GM21576 (cell line): ENCODE measurements around the gene BTBD6.
"Not testable (repeated sequence)": the region's sequence is repeated elsewhere in the genome, so short reads cannot be mapped to it uniquely, and the experiment has no call there.

Experiments used
- ATAC-seq: cut with Tn5 transposase; IDR thresholded peaks from one replicate; pipeline ENCODE4 v1.9.1; 2021; ENCODE audit warnings: mild to moderate bottlenecking, moderate library complexity; ENCODE audit not compliant: unreplicated experiment

Gene BTBD6

DNA sequence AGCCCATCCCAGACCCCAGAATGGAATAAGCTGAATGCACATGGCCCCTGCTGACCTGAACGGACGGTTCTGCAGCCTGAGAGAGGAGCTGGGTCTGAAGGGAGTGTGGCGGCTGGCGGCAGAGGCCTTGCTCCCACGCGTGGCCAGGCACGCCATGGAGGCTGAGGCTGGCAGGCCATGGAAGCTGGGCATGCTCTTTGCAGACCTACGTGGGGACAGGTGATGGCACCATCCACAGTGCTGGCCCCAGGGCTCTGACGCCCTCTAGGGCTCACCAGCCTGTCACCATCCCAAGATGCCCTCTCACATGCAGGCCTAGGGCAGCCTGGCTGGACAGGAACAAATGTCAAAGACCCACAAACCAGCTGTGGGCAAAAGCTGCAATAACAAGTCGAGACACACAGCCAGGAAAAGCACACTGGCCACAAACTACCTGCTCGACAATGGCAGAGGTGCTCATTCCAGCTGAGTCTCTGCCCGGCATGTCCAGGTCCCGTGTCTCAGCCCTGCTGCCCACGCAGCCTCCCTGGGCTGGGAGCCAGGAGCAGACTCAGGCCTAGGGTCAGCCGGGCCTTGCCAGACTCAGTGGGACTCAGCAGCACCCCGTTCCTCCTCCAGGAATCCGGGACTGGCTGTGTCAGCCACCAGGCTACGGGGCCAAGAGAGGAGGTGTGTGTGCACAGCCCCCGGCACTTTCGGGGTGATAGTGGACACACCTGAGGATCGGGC, 19.7 kb downstream of the BTBD6 start:
- no peak for ATAC-seq

DNA sequence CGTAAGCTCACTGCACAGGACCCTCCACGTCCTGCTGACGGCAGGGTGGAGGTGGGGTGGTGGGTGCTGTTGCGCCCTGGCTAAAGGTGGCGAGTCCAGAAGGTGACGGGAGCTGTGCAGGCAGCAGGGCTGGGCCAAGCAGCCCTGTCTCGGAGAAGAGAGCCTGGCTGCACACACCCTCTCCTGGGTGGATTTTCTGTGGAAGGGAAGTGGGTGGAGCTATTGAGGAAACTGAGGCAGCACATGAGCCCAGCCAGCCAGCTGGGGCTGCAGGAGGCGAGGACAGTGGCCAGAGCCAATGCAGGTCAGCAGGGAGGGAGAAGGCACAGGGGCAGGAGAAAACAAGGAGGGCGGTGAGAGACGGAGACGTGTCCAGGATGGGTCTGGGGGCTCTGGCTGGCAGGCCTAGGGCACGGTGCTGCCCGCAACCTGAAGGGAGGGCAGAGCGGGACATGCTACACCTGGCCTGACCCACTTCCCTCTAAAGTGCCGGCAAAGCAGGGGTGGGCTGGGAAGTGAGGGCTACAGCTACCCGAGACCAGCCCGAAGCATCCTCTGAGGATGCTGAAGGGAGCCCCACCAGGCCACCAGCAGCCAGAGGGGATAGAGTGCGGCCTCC, 20.5 kb downstream of the BTBD6 start:
- ATAC-seq = no peak

DNA sequence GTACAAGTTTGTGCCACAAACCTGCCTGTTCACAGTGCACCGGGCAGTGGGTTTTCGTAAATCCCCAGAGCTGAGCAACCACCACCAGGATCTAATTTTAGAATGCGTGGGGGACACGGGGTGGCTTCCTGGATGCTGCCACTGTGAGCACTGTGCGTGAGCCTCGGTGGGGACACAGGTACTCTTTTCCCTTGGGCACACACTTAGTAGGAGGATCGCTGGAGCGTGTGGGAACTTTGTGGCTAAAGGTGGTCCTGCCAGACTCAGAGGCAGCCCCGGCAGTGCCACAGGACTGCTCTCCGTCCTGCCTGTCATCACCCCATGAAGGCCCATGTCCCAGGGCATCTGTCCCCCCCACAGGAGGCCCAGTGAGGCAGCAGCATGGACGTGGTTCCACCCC, 21.1 kb downstream of the BTBD6 start:
- ATAC-seq = no peak

DNA sequence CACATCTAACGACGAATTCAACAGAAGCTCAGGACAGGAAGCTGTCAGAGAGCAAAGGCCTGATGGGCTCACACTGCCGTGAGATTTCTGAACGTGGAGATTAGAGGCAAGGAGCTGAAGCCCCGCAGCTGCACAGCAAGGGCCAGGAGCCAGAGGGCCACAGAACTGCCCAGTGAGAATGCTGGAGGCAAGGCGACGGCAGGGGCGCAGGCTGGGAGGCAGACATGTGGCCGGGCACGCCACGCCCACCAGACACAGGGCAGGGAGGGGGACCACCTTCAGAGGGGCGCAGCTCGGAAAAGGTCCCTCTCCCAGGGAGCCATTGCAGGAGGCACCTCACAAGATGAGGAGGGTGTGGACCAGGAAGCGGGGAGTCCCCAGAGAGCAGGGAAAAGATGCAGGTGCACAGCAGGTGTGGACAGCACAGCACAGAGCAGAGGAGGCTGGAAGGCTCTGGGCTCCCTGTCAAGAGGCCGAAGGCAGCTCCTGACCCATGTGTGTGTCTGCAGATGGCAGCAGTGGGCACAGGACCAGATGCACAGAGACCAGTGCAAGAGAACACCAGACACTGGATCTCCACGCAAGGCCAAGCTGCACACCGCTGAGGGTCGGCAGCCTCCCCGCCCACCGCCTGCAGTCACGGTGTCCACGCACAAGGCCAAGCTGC, 23.0 kb downstream of the BTBD6 start:
- ATAC-seq = no peak

DNA sequence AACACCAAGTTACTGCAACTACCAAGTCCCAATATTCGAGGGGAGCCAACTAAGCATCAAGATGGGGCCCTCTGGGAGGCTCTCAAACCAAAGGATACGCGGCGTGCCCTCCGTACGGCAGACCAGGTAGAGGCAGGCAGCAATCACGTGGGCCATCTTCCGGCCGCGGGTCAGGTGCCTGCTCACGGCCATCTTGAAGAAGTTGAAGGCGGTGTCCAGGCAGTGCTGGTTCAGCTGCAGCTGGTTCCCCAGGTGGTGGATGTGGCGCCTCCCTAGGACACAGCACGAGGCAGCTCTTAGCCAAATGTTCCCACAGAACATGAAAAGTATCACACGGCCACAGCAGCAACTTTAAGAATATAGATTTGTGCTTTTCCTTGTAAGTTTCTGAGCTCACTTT, 24.3 kb downstream of the BTBD6 start:
- no peak for ATAC-seq

DNA sequence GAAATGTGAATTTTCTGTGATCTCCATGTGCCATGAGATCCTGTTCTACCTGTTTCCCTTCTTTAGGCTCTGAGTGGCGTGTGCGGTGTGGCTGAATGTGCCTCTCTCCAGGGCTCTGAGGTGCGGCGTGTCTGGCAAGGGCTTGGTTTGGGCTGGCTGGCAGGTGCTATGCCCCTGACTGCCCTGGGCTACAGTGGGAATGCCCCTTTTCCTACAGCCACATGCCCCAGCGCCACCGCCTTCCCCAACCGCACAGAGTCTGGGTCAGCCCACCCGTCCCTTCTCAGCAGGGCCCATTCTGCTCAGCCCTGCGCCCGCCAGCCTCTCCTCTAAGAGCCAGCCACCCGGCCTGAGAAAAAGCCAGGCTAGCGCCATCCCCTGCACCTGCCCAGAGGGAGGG, 24.7 kb downstream of the BTBD6 start:
- no peak for ATAC-seq

DNA sequence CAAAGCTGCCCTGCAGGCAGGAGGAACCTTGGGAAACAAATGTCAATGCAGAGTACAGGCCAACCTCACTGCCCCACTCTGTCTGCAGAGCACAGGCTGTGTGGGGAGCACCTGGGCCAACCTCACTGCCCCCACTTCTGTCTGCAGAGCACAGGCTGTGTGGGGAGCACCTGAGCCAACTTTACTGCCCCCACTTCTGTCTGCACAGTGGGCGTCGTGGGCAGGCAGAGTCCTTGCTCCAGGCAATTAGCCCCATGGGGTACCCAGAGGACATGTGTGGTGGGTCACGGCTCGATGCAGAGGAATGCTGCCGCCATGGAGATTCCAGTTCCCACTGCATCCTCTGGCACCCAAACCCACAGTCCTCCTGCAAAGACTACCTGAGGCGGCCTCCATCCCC, 26.3 kb downstream of the BTBD6 start:
- ATAC-seq = no peak

DNA sequence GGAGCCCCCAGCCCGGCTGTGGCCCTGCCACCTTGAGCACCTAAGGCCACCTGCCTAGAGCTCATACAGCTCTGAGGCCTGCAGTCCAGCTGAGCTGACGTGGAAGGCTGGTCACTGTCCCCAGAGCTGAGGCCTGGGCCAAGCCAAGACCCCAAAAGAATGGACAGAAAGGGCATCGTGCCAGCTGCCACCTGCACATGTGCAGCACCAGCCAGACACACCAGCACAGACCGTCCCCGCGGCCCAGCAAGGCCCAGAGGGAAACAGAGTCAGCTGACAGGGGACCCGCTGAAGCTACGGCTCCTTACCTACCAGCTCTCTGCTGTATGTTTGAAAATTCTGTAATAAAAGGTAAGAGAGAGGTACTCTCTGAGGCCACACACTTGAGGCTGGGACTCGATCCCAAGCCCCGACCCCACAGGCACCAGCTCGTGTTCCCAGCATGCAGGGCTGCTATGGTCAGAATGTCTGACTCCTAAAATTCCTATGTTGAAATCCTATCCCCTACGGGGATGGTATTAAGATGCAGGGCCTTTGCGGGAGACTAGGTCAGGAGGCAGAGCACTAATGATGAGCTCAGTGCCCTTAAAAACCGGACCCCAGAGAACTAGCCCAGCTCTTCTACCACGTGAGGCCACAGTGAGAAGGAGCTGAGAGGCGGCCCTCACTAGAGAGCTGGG, 27.1 kb downstream of the BTBD6 start:
- no peak for ATAC-seq

DNA sequence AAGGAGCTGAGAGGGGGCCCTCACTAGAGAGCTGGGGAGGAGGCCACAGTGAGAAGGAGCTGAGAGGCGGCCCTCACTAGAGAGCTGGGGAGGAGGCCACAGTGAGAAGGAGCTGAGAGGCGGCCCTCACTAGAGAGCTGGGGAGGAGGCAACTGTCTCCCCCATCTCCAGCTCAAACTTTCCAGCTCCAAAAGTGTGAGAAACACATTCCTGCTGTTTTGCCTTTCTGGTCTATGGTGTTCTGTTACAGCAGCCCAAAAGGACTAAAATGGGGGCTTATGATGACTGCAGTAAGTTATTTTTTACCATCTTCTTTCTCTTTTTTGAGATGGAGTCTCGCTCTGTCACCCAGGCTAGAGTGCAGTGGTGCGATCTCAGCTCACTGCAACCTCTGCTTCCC, 29.1 kb downstream of the BTBD6 start:
- not testable (repeated sequence) for ATAC-seq

DNA sequence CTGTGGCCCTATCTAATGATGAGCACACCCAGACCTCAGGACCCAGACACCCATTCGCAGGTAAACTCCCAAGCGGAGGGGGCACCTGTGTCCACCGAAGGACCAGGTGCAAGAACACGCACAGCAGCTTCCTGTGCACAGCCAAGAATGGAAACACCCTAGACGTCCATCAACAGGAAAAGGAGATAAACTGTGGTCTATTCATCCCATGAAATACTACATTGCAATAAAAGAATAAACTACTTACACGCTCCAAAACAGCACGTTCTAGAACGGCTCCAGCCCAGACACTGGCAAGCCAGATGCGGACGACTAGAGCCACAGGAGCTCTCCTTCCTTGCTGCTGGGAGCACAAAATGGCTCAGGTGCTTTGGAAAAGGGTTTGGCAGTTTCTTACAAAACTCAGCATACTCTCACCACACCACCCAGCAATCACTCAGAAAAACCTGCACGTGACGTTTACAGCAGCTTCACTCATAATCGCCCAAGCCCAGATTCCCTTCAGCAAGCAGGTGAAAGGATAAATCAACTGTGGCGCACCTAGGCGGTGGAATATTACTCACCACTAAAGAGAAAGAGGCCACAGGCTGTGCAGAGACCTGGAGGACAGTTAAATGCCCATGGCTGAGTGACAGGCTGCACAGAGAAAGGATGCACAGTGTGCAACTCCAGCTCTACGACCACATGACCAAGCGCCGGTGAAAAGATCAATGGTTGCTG, 31.5 kb downstream of the BTBD6 start:
- no peak for ATAC-seq

DNA sequence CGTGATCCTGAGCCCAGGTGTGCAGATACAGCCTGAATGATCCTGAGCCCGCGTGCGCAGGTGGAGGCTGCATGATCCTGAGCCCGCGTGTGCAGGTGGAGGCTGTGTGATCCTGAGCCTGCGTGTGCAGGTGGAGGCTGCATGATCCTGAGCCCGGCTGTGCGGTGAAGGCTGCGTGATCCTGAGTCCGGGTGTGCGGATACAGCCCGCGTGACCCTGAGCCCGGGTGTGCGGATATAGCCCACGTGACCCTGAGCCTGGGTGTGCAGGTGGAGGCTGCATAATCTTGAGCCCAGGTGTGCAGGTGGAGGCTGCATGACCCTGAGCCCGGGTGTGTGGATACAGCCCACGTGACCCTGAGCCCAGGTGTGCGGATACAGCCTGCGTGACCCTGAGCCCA, 32.2 kb downstream of the BTBD6 start:
- no peak for ATAC-seq

DNA sequence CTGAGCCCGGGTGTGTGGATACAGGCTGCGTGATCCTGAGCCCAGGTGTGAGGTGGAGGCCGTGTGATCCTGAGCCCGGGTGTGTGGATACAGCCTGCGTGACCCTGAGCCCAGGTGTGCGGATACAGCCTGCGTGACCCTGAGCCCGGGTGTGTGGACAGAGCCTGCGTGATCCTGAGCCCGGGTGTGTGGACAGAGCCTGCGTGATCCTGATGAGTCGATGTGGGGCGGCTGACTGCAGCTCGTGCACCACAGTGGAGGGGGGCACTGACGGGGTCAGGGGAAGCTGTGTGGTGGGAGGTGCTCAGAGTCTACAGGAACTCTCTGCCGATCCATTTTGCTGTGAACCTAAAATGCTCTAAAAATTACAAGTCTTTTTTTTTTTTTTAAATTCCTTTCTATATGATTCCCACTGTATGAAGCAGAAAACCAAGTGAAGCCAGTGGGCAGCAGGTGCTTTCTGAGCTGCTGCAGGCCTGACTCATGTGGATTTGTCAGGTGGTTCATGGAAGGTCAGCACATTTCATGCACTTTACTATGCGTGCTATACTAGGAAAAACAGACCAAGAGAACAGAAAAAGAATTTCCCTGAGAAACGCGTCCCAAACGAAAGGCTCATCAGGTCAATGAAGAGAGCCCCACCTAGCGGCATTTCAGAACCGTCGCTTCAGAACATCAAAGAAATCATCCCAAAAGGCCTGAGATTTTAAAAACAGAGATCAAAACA, 33.2 kb downstream of the BTBD6 start:
- ATAC-seq = no peak

DNA sequence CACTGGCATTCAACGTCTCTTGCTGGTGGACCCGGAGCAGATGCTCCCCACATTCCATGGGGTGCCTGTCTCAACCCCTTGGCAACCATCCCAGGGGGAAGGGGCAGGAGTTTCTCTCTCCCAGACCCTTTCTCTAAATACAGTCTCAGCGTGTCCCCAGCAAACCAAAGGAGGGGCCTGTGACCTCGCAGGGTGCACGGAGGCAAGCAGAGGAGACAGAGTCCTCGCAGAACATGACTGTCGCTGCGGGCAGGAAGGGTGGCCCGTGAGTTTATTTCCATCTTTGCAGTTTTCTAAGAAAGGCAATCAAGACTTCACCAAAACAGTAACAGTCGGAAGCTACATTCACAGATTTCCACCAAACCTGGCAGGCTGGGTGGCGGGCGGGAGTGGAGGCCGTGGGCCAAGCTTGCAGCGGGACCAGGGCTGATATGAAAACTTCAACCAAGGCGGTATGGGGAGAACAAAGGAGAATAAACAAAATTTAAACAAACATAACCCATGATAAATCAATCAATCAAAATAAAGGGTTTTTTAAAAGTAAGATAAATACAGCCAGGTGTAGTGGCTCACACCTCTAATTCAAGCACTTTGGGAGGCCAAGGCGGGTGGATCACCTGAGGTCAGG, 33.9 kb downstream of the BTBD6 start:
- no peak for ATAC-seq

DNA sequence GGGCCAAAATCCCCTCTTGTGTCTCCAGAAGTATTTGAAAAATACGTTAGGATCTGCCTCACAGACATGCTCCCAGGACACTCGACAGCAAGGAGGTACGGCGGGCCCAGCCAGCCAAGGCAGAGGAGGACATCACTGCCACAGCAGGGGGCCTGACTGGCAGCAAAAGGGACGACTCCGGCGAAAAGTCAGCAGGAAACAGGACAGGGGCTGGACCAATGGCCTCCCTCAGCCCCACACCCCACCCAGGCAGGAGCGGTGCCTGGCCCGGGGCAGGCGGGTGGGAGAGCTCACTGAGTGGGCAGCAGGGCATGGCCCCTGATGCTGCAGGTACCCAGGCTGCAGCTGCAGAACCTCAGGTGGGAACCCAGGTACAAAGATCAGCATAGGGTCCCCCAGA, 34.7 kb downstream of the BTBD6 start:
- ATAC-seq = no peak

DNA sequence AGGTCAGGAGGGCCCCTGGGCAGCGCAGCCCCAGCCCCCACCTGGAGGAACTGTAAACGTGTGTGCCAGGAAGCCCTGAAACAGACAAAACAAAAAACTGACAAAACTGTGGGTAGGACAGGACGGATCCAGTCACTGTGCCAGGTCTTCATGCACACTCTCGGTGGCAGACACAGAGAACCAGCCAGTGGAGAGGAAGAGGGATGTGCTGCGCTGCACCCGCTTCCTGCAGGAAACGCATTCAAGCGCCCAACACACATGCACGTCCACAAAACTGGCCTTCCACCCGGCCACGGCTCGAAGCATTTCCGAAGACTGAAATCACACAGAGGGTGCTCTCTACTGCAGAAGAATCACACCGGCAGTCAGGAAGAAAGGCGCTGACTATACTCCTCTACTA, 35.6 kb downstream of the BTBD6 start:
- ATAC-seq = no peak

DNA sequence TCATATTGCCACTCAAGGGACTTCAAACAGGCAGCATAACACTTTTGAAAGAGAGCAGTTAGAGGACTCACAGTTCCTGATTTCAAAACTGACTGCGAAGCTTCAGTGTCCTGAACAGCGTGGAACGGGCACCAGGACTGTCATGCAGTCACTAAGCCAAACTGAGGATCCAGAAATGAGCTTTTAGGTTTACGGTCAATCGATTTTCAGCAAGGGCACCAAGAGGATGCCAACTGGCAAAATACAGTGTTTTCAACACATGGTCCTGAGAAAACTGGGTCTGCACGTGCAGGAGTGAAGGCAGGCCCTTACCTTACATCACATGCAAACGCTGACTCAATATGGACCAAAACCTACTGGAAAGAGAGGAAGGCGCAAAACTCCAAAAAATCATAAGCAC, 36.8 kb downstream of the BTBD6 start:
- no peak for ATAC-seq

DNA sequence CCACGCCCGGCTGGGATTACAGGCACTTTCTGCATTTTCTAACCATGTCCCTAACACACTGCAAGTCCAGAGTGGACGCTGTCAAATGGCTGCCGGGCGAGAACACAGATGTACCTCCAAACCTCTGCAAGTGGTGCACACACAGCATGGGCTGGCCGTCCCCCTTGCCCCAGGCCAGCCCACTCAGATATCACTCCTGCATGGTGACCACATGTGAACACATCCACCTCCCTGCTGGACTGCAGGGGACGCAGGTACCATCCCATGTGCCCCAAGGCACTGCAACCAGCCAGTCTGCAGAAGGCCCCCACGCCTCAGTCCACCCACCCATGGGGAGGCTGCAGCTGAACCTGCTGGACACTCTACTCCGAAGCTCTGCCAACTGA, 38.4 kb downstream of the BTBD6 start:
- ATAC-seq = no peak

DNA sequence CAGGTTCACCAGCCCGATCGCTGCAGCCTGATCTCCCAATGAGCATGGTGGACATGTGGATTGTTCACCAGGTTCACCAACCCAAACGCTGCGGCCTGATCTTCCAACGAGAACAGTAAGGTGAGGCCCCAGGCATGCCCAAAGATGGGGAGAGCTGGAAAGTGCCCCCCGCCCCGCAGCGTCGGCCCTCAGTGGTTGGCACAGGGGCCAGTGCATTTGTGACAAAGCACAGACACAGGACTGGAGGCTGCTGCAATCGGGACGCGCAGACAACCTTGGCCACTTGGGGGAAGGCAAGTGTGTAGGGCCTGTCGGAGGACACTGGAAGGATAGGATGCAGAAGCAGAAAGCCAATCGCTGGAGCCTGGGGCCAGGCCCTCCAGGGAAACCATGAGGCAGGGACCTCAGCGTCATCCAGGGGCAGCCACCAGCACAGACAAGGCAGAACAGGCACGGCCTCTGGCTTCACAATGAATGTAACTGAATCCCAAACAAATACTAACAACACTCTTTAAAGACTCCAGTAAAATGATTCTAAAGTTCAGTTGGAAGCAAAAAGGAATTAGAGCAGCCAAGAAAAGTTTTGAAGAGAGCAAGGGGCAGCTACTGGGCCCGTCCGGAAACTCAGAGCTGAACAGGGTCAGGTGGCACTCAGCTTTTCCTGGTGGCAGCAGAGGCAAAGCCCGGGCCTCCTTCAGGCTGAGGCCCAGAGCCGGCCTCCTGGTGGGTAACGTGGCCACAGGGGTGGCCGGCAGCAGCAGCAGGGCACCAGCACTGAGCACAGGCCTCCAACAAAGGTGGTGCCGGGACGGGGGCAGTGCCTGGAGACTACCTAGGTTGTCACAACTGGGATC, 39.1 kb downstream of the BTBD6 start:
- no peak for ATAC-seq

DNA sequence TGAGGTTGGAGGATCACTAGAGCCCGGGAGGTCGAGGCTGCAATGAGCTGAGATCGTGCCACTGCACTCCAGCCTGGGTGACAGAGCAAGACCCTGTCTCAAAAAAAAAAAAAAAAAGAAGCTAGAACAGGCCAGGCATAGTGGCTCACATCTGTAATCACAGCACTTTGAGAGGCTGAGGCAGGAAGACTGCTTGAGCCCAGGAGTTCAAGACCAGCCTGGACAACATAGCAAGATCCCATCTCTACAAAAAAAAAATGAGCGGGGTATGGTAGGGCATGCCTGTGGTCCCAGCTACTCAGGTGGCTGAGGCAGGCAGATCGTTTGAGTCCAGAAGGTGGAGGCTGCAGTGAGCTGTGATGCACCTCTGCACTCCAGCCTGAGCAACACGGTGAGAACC, 40.6 kb downstream of the BTBD6 start:
- not testable (repeated sequence) for ATAC-seq
